ENCODE data around the gene ELANE.

ELANE gene

GRCh38 chr19:900043-900301 is 47.9 kb downstream of the ELANE start:
- DNase-seq: no peak

- DNase-seq: no peak
Observed at GRCh38 chr19:900302-901111, 48.4 kb downstream of the ELANE start.

GRCh38 chr19:901216-902092 is 49.4 kb downstream of the ELANE start:
- DNase-seq: no peak

- DNase-seq: no peak
Observed at GRCh38 chr19:902093-902370, 49.9 kb downstream of the ELANE start.

- DNase-seq: no peak
Observed at GRCh38 chr19:902446-903226, 50.5 kb downstream of the ELANE start.

- DNase-seq: no peak
Observed at GRCh38 chr19:903266-903797, 51.2 kb downstream of the ELANE start.

- no peak for DNase-seq
Observed at GRCh38 chr19:904545-904944, 52.4 kb downstream of the ELANE start.
